ENCODE data around the gene FBRS. TPM values are rescaled to one million over a fixed set of nuclear protein-coding genes. Genes with fewer than 3 reads are reported as not detected.
"Not testable (repeated sequence)": the region's sequence is repeated elsewhere in the genome, so short reads cannot be mapped to it uniquely, and the experiment has no call there.

FBRS gene
- total and polyA plus RNA-seq, 3 experiments from 2014 or later, result 7.1 to 124 (median 115) TPM

DNA sequence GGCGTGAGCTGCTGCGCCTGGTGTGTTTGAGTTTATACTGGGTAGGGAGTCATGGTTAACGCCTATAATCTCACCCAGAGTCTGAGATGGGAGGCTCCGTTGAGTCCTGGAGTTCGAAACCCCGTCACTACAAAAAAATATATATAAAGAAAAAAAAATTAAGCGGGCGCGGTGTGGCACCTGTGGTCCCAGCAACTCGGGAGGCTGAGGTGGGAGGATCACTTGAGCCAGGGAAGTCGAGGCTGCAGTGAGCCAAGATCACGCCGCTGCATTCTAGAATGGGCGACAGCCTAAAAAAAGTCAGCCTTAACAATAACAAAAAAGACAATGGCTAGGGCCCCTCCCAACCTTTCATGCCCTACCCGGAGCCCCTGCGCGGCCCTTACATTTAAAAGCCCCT, 24.7 kb upstream of the FBRS start:
- Mint-ChIP-seq H3K4me1 (peaks cover 18 to 22% (median 19%) of the 10 kb centered on the region in 3 donors), H3K4me3 (peak overlapping the region; percentile 82 to 98 (median 87)), H3K27me3 (peaks cover 0 to 2% of the 10 kb centered on the region in 2 donors), H3K27ac (peak overlapping the region; percentile 92 to 100 (median 98)), H3K9me3 (no peaks in the 10 kb centered on the region), H3K36me3 (peaks cover 0 to 2% (median 0%) of the 10 kb centered on the region in 3 donors)
- H3K4me3 ChIP-seq (ENCODE audit: low read length), result peak overlapping the region; percentile 69
- H3K27me3 ChIP-seq (ENCODE audit: insufficient read depth, low read length, poor library complexity, severe bottlenecking), result no peaks in the 10 kb centered on the region
- H3K36me3 ChIP-seq (ENCODE audit: insufficient read depth, low read length), result no peaks in the 10 kb centered on the region
- H3K4me1 ChIP-seq (ENCODE audit: insufficient read depth, low read length), result peaks cover 23% of the 10 kb centered on the region
- ChIA-PET POLR2A (interaction anchor here (0.6 to 1.0 kb wide), 7 partner anchors 17 to 568 kb away, joined by 3 to 10 read pairs (median 5); partner anchors contain the start of genes ALDOA, PRR14, ZNF688 and ZNF689), CTCF (interaction anchor here (1.0 to 2.0 kb wide), 3 partner anchors 18 to 64 kb away, joined by 3 to 7 read pairs (median 4); partner anchors contain the start of genes PRR14 and ZNF689)
- no peak for DNase-seq
- peak overlapping the region; percentile 92 for H3K27ac ChIP-seq (ENCODE audit: low read depth, low read length)
- H3K9me3 ChIP-seq (ENCODE audit: low read length), result no peaks in the 10 kb centered on the region

GRCh38 chr16:30636599-30636998, 21.6 kb upstream of the FBRS start:
- ChIA-PET POLR2A (interaction anchor here (0.7 to 1.6 kb wide), 2 partner anchors 13 to 14 kb away, joined by 5 read pairs; partner anchors contain the start of gene PRR14), CTCF (interaction anchor here (1.0 to 1.8 kb wide), 5 partner anchors 8 to 101 kb away, joined by 4 to 11 read pairs (median 4); no protein-coding TSS in a partner anchor)
- no peaks in the 10 kb centered on the region for H3K27me3 ChIP-seq (ENCODE audit: insufficient read depth, low read length, poor library complexity, severe bottlenecking)
- no peak overlapping the region for H3K4me3 ChIP-seq (ENCODE audit: low read length)
- Mint-ChIP-seq H3K9me3 (no peaks in the 10 kb centered on the region), H3K27me3 (peaks cover 0 to 2% of the 10 kb centered on the region in 2 donors), H3K36me3 (peaks cover 0 to 2% (median 0%) of the 10 kb centered on the region in 3 donors), H3K4me3 (peak overlapping the region in 1 of 7 donors; percentile 51), H3K27ac (peak overlapping the region in 4 of 8 donors; percentile 34 to 54 (median 44)), H3K4me1 (peaks cover 14 to 17% (median 15%) of the 10 kb centered on the region in 3 donors)
- no peak for DNase-seq
- peaks cover 16% of the 10 kb centered on the region for H3K4me1 ChIP-seq (ENCODE audit: insufficient read depth, low read length)
- H3K27ac ChIP-seq (ENCODE audit: low read depth, low read length), result no peak overlapping the region
- H3K36me3 ChIP-seq (ENCODE audit: insufficient read depth, low read length), result no peaks in the 10 kb centered on the region
- H3K9me3 ChIP-seq (ENCODE audit: low read length), result no peaks in the 10 kb centered on the region

GRCh38 chr16:30637139-30637538, 21.1 kb upstream of the FBRS start:
- not testable (repeated sequence) for H3K36me3 ChIP-seq (ENCODE audit: insufficient read depth, low read length); H3K4me3 Mint-ChIP-seq; H3K9me3 ChIP-seq (ENCODE audit: low read length); H3K27ac Mint-ChIP-seq; DNase-seq; H3K36me3 Mint-ChIP-seq; H3K27ac ChIP-seq (ENCODE audit: low read depth, low read length); H3K27me3 ChIP-seq (ENCODE audit: insufficient read depth, low read length, poor library complexity, severe bottlenecking); H3K9me3 Mint-ChIP-seq; H3K27me3 Mint-ChIP-seq; H3K4me3 ChIP-seq (ENCODE audit: low read length)
- peaks cover 14 to 17% (median 15%) of the 10 kb centered on the region in 3 donors for H3K4me1 Mint-ChIP-seq
- peaks cover 16% of the 10 kb centered on the region for H3K4me1 ChIP-seq (ENCODE audit: insufficient read depth, low read length)
- ChIA-PET POLR2A (interaction anchor here (0.7 kb wide), 1 partner anchor 13 kb away, joined by 5 read pairs; no protein-coding TSS in a partner anchor), CTCF (interaction anchor here (0.8 to 1.8 kb wide), 7 partner anchors 8 to 102 kb away, joined by 3 to 11 read pairs (median 4); no protein-coding TSS in a partner anchor)

- Histone ChIP-seq H3K4me1 (ENCODE audit: insufficient read depth, low read length) (peaks cover 16% of the 10 kb centered on the region), H3K27ac (ENCODE audit: low read depth, low read length) (no peak overlapping the region), H3K36me3 (ENCODE audit: insufficient read depth, low read length) (no peaks in the 10 kb centered on the region), H3K4me3 (ENCODE audit: low read length) (no peak overlapping the region), H3K9me3 (ENCODE audit: low read length) (no peaks in the 10 kb centered on the region), H3K27me3 (ENCODE audit: insufficient read depth, low read length, poor library complexity, severe bottlenecking) (no peaks in the 10 kb centered on the region)
- no peak overlapping the region for H3K4me3 Mint-ChIP-seq
- DNase-seq, result no peak
- peak overlapping the region in 2 of 8 donors; percentile 67 to 79 for H3K27ac Mint-ChIP-seq
- H3K27me3 Mint-ChIP-seq, result peaks cover 0 to 2% of the 10 kb centered on the region in 2 donors
- H3K36me3 Mint-ChIP-seq, result peaks cover 0 to 2% (median 0%) of the 10 kb centered on the region in 3 donors
- CTCF ChIA-PET, result interaction anchor here (0.7 to 1.8 kb wide), 7 partner anchors 9 to 102 kb away, joined by 3 to 11 read pairs (median 4); no protein-coding TSS in a partner anchor
- H3K4me1 Mint-ChIP-seq, result peaks cover 14 to 17% (median 15%) of the 10 kb centered on the region in 3 donors
- POLR2A ChIA-PET, result no interaction called here
- no peaks in the 10 kb centered on the region for H3K9me3 Mint-ChIP-seq
These were observed 20.3 kb upstream of the FBRS start for GRCh38 chr16:30637944-30638343.

DNA sequence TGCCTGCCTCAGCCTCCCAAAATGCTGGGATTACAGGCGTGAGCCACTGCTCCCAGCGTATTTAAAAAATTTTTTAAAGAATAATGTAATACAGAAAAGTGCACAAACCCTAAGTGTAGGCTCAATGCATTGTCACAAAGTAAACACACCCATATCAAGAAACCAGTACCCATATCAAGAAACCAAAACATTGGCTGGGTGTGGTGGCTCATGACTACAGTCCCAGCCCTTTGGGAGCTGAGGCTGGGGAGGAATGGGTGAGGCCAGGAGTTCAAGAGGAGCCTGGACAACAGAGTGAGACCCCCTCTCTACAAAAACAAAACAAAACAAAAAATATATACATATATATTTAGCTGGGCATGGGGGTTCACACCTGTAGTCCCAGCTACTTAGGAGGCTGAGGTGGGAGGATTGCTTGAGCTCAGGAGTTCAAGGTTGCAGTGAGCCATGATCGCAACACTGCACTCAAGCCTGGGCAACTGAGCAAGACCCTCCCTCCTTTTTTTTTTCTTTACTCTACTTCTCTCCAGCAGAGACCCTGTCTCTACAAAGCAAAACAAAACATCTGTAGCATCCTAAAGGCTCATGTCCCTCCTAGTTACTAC, 16.8 kb upstream of the FBRS start:
- POLR2A ChIA-PET, result interaction anchor here (2.4 kb wide), 1 partner anchor 9 kb away, joined by 10 read pairs; the partner anchor contains the start of gene PRR14

GRCh38 chr16:30644334-30644830, 13.8 kb upstream of the FBRS start:
- no peak overlapping the region for H3K4me3 Mint-ChIP-seq
- Histone ChIP-seq H3K27me3 (ENCODE audit: insufficient read depth, low read length, poor library complexity, severe bottlenecking) (no peaks in the 10 kb centered on the region), H3K36me3 (ENCODE audit: insufficient read depth, low read length) (no peaks in the 10 kb centered on the region), H3K27ac (ENCODE audit: low read depth, low read length) (no peak overlapping the region), H3K9me3 (ENCODE audit: low read length) (no peaks in the 10 kb centered on the region), H3K4me3 (ENCODE audit: low read length) (no peak overlapping the region), H3K4me1 (ENCODE audit: insufficient read depth, low read length) (peaks cover 1% of the 10 kb centered on the region)
- H3K27ac Mint-ChIP-seq, result no peak overlapping the region
- POLR2A ChIA-PET, result no interaction called here
- no peaks in the 10 kb centered on the region for H3K9me3 Mint-ChIP-seq
- no peak for DNase-seq
- peaks cover 0 to 2% (median 0%) of the 10 kb centered on the region in 3 donors for H3K4me1 Mint-ChIP-seq
- CTCF ChIA-PET, result no interaction called here
- H3K27me3 Mint-ChIP-seq, result no peaks in the 10 kb centered on the region
- no peaks in the 10 kb centered on the region for H3K36me3 Mint-ChIP-seq

More for the DNA sequence above, 16.8 kb upstream of the FBRS start:
- Mint-ChIP-seq H3K9me3 (no peaks in the 10 kb centered on the region), H3K4me3 (no peak overlapping the region), H3K27me3 (no peaks in the 10 kb centered on the region), H3K4me1 (no peaks in the 10 kb centered on the region), H3K27ac (no peak overlapping the region), H3K36me3 (no peaks in the 10 kb centered on the region)
- CTCF ChIA-PET, result interaction anchor here (1.9 kb wide), 1 partner anchor 9 kb away, joined by 4 read pairs; the partner anchor contains the start of gene PRR14
- Histone ChIP-seq H3K9me3 (ENCODE audit: low read length) (no peaks in the 10 kb centered on the region), H3K36me3 (ENCODE audit: insufficient read depth, low read length) (no peaks in the 10 kb centered on the region), H3K27me3 (ENCODE audit: insufficient read depth, low read length, poor library complexity, severe bottlenecking) (no peaks in the 10 kb centered on the region), H3K4me1 (ENCODE audit: insufficient read depth, low read length) (no peaks in the 10 kb centered on the region), H3K4me3 (ENCODE audit: low read length) (no peak overlapping the region), H3K27ac (ENCODE audit: low read depth, low read length) (no peak overlapping the region)
- no peak for DNase-seq

DNA sequence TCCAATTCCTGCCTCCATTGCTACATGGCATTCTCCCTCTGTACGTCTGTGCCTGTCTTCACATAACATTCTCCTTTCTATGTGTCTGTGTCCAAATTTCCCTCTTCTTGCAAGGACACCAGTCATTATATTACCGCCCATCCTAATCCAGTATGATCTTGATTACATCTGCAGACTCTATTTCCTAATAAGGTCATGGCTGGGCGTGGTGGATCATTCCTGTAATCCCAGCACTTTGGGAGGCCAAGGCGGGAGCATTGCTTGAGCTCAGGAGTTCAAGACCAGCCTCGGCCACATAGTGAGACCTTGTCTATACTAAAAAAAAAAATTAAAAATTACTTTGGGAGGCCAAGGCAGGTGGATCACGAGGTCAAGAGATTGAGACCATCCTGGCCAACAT, 12.5 kb upstream of the FBRS start:
- Mint-ChIP-seq H3K27ac (no peak overlapping the region), H3K27me3 (no peaks in the 10 kb centered on the region), H3K4me3 (no peak overlapping the region), H3K36me3 (peaks cover 0 to 2% (median 0%) of the 10 kb centered on the region in 3 donors), H3K4me1 (peaks cover 9 to 15% (median 10%) of the 10 kb centered on the region in 3 donors), H3K9me3 (no peaks in the 10 kb centered on the region)
- no peaks in the 10 kb centered on the region for H3K36me3 ChIP-seq (ENCODE audit: insufficient read depth, low read length)
- H3K9me3 ChIP-seq (ENCODE audit: low read length), result no peaks in the 10 kb centered on the region
- ChIA-PET POLR2A (no interaction called here), CTCF (no interaction called here)
- peaks cover 10% of the 10 kb centered on the region for H3K4me1 ChIP-seq (ENCODE audit: insufficient read depth, low read length)
- H3K4me3 ChIP-seq (ENCODE audit: low read length), result no peak overlapping the region
- H3K27me3 ChIP-seq (ENCODE audit: insufficient read depth, low read length, poor library complexity, severe bottlenecking), result no peaks in the 10 kb centered on the region
- no peak overlapping the region for H3K27ac ChIP-seq (ENCODE audit: low read depth, low read length)
- no peak for DNase-seq

DNA sequence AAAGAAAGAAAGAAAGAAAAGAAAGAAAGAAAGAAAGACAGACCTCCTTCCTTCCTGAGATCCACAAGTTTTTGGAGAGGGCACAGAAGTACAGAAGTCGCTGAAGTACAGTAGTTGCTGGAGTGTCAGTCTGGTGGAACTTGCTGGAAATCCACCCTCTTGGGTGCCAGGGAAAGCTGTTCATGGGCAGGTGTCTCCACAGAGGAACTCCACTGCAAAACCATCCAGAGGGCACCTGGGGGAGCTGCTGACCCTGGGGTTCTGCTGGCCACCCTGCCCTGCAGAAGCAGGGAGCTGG, 11.0 kb upstream of the FBRS start:
- Histone ChIP-seq H3K9me3 (ENCODE audit: low read length) (no peaks in the 10 kb centered on the region), H3K27me3 (ENCODE audit: insufficient read depth, low read length, poor library complexity, severe bottlenecking) (no peaks in the 10 kb centered on the region), H3K4me1 (ENCODE audit: insufficient read depth, low read length) (peaks cover 15% of the 10 kb centered on the region), H3K36me3 (ENCODE audit: insufficient read depth, low read length) (no peaks in the 10 kb centered on the region), H3K4me3 (ENCODE audit: low read length) (no peak overlapping the region), H3K27ac (ENCODE audit: low read depth, low read length) (no peak overlapping the region)
- H3K4me3 Mint-ChIP-seq, result no peak overlapping the region
- no peaks in the 10 kb centered on the region for H3K9me3 Mint-ChIP-seq
- H3K27ac Mint-ChIP-seq, result no peak overlapping the region
- ChIA-PET POLR2A (no interaction called here), CTCF (no interaction called here)
- peaks cover 0 to 14% (median 0%) of the 10 kb centered on the region in 3 donors for H3K36me3 Mint-ChIP-seq
- DNase-seq, result no peak
- H3K27me3 Mint-ChIP-seq, result peaks cover 0 to 2% of the 10 kb centered on the region in 2 donors
- H3K4me1 Mint-ChIP-seq, result peaks cover 16 to 21% (median 17%) of the 10 kb centered on the region in 3 donors

Measured in CD8-positive, alpha-beta memory T cell (primary cell).